Activated naive CD4-positive, alpha-beta T cell treated with anti-CD3 and anti-CD28 coated beads for 36 hours (primary cell): ENCODE results near the gene CDK5RAP3. TPM values are rescaled to one million over a fixed set of nuclear protein-coding genes. Genes with fewer than 3 reads are reported as not detected.

ENCODE experiments used
- CTCF ChIA-PET: fragments of 350-600 bp; sonication (Branson Sonifier 250); formaldehyde crosslinking; loops from one replicate; lab custom pipeline; 2021; ENCODE audit warnings: antibody characterized with exemption; lab: Charles Lee
- DNase-seq: peaks from one replicate; pipeline ENCODE4 v3.0.0-alpha.2; 2020
- H3K27ac Mint-ChIP-seq: one replicate; pipeline ENCODE4 v1.8.0; 2021; ENCODE audit warnings: mild to moderate bottlenecking, mixed read lengths
- H3K27me3 Mint-ChIP-seq: one replicate; pipeline ENCODE4 v1.8.0; 2021; ENCODE audit warnings: low read depth, mixed read lengths
- H3K36me3 Mint-ChIP-seq: one replicate; pipeline ENCODE4 v1.8.0; 2021; ENCODE audit warnings: low read depth, mixed read lengths
- H3K4me1 Mint-ChIP-seq: one replicate; pipeline ENCODE4 v1.8.0; 2021; ENCODE audit warnings: low read depth, mixed read lengths
- H3K4me3 Mint-ChIP-seq: one replicate; pipeline ENCODE4 v1.8.0; 2021; ENCODE audit warnings: mild to moderate bottlenecking, moderate library complexity, mixed read lengths
- H3K9me3 Mint-ChIP-seq: one replicate; pipeline ENCODE4 v1.8.0; 2021; ENCODE audit warnings: mixed read lengths
- intact Hi-C: fragments of 100-400 bp; cut with micrococcal nuclease; formaldehyde crosslinking; loops from one replicate; pipeline ENCODE4 v1.15.1; 2023
- total RNA-seq, 2 experiments: library from RNA; stranded (reverse); gene quantifications; one replicate each; pipeline ENCODE4 v1.2.3, GENCODE V29; 2021

CDK5RAP3 gene
- total RNA-seq, 2 experiments from 2014 or later: 174 to 175 TPM

- Mint-ChIP-seq H3K9me3 (peaks cover 3% of the 10 kb centered on the region), H3K4me3 (peak within 1 kb of the TSS; percentile 85), H3K36me3 (peaks cover 17% of the 10 kb centered on the region), H3K27ac (peak within 1 kb of the TSS; percentile 80), H3K27me3 (no peaks in the 10 kb centered on the region), H3K4me1 (peaks cover 63% of the 10 kb centered on the region)
- CTCF ChIA-PET: interaction anchor here (0.5 to 7.6 kb wide), 7 partner anchors 8 to 1773 kb away, joined by 3 to 69 read pairs (median 6); partner anchors contain the start of gene CDK5RAP3
- DNase-seq: peak; percentile 98
- intact Hi-C loops: loop anchor here (1.0 kb wide), 3 partner anchors 8 to 46 kb away; no protein-coding TSS in a partner anchor
Measured at GRCh38 chr17:47941246-47942095, 29.4 kb upstream of the CDK5RAP3 start, which contains the start of gene PNPO. Gene PNPO, plus strand, starts transcription at chr17:47941571. Its CDS starts 105 bp downstream, at chr17:47941676.

GRCh38 chr17:47942096-47942510 lies 28.8 kb upstream of the CDK5RAP3 start:
- Mint-ChIP-seq H3K4me3 (peak overlapping the region; percentile 85), H3K27me3 (no peaks in the 10 kb centered on the region), H3K27ac (peak overlapping the region; percentile 80), H3K4me1 (peaks cover 65% of the 10 kb centered on the region), H3K9me3 (peaks cover 3% of the 10 kb centered on the region), H3K36me3 (peaks cover 20% of the 10 kb centered on the region)
- intact Hi-C loops: no loop called here
- CTCF ChIA-PET: interaction anchor here (0.7 to 7.6 kb wide), 7 partner anchors 8 to 100 kb away, joined by 3 to 69 read pairs (median 6); partner anchors contain the start of genes CDK5RAP3 and PRR15L
- DNase-seq: peak; percentile 32

- Mint-ChIP-seq H3K36me3 (peaks cover 22% of the 10 kb centered on the region), H3K27me3 (no peaks in the 10 kb centered on the region), H3K9me3 (peaks cover 3% of the 10 kb centered on the region), H3K4me1 (peaks cover 67% of the 10 kb centered on the region), H3K27ac (peak overlapping the region; percentile 80), H3K4me3 (peak overlapping the region; percentile 85)
- CTCF ChIA-PET: interaction anchor here (0.7 to 7.6 kb wide), 8 partner anchors 7 to 101 kb away, joined by 3 to 69 read pairs (median 6); partner anchors contain the start of genes CDK5RAP3, PRR15L and SCRN2
- no peak for DNase-seq
- intact Hi-C loops: no loop called here
Measured at GRCh38 chr17:47942568-47942967, 28.3 kb upstream of the CDK5RAP3 start.

- Mint-ChIP-seq H3K4me1 (peaks cover 73% of the 10 kb centered on the region), H3K36me3 (peaks cover 29% of the 10 kb centered on the region), H3K27me3 (no peaks in the 10 kb centered on the region), H3K27ac (peak overlapping the region; percentile 60), H3K9me3 (peaks cover 3% of the 10 kb centered on the region), H3K4me3 (no peak overlapping the region)
- intact Hi-C loops: no loop called here
- DNase-seq: peak; percentile 41
- CTCF ChIA-PET: interaction anchor here (0.6 to 7.6 kb wide), 7 partner anchors 26 to 104 kb away, joined by 3 to 69 read pairs (median 5); partner anchors contain the start of genes CDK5RAP3 and SCRN2
Measured at GRCh38 chr17:47945080-47945479, 25.8 kb upstream of the CDK5RAP3 start.

- H3K4me1 Mint-ChIP-seq: peaks cover 69% of the 10 kb centered on the region
- no peak overlapping the region for H3K4me3 Mint-ChIP-seq
- no peaks in the 10 kb centered on the region for H3K27me3 Mint-ChIP-seq
- intact Hi-C loops: loop anchor here (2.0 kb wide), 2 partner anchors 65 to 103 kb away; no protein-coding TSS in a partner anchor
- H3K9me3 Mint-ChIP-seq: peaks cover 3% of the 10 kb centered on the region
- H3K36me3 Mint-ChIP-seq: peaks cover 29% of the 10 kb centered on the region
- no peak for DNase-seq
- CTCF ChIA-PET: interaction anchor here (0.6 to 7.6 kb wide), 20 partner anchors 7 to 228 kb away, joined by 3 to 69 read pairs (median 4); partner anchors contain the start of genes CDK5RAP3, PRR15L and SCRN2
- peak overlapping the region; percentile 60 for H3K27ac Mint-ChIP-seq
Measured at GRCh38 chr17:47945529-47946508, 25.1 kb upstream of the CDK5RAP3 start.

- H3K36me3 Mint-ChIP-seq: peaks cover 26% of the 10 kb centered on the region
- DNase-seq: no peak
- no peaks in the 10 kb centered on the region for H3K27me3 Mint-ChIP-seq
- no peak overlapping the region for H3K4me3 Mint-ChIP-seq
- H3K9me3 Mint-ChIP-seq: no peaks in the 10 kb centered on the region
- H3K27ac Mint-ChIP-seq: peak overlapping the region; percentile 65
- CTCF ChIA-PET: interaction anchor here (0.5 to 7.6 kb wide), 26 partner anchors 8 to 759 kb away, joined by 3 to 69 read pairs (median 4); partner anchors contain the start of genes CDK5RAP3, PRR15L and SCRN2
- intact Hi-C loops: loop anchor here (2.0 kb wide), 2 partner anchors 64 to 104 kb away; no protein-coding TSS in a partner anchor
- peaks cover 64% of the 10 kb centered on the region for H3K4me1 Mint-ChIP-seq
Measured at GRCh38 chr17:47946516-47946915, 24.4 kb upstream of the CDK5RAP3 start.

- Mint-ChIP-seq H3K9me3 (no peaks in the 10 kb centered on the region), H3K36me3 (peaks cover 26% of the 10 kb centered on the region), H3K27ac (peak overlapping the region; percentile 65), H3K4me3 (no peak overlapping the region), H3K27me3 (no peaks in the 10 kb centered on the region), H3K4me1 (peaks cover 62% of the 10 kb centered on the region)
- CTCF ChIA-PET: interaction anchor here (0.5 to 7.6 kb wide), 28 partner anchors 8 to 1522 kb away, joined by 3 to 69 read pairs (median 4); partner anchors contain the start of genes CDK5RAP3, PRR15L and SCRN2
- DNase-seq: peak; percentile 92
- intact Hi-C loops: loop anchor here (1.0 to 2.0 kb wide), 3 partner anchors 51 to 104 kb away; partner anchors contain the start of gene SP2
Measured at GRCh38 chr17:47946929-47947397, 23.9 kb upstream of the CDK5RAP3 start.

- Mint-ChIP-seq H3K9me3 (no peaks in the 10 kb centered on the region), H3K4me1 (peaks cover 46% of the 10 kb centered on the region), H3K27me3 (no peaks in the 10 kb centered on the region), H3K36me3 (peaks cover 22% of the 10 kb centered on the region), H3K27ac (peak overlapping the region; percentile 18), H3K4me3 (no peak overlapping the region)
- intact Hi-C loops: loop anchor here (1.0 kb wide), 3 partner anchors 7 to 70 kb away; partner anchors contain the start of gene PNPO
- CTCF ChIA-PET: interaction anchor here (0.7 to 5.0 kb wide), 17 partner anchors 8 to 127 kb away, joined by 3 to 57 read pairs (median 6); partner anchors contain the start of genes CDK5RAP3, PNPO, PRR15L and SCRN2
- no peak for DNase-seq
Measured at GRCh38 chr17:47948706-47949196, 22.2 kb upstream of the CDK5RAP3 start.

- Mint-ChIP-seq H3K27ac (peak overlapping the region; percentile 67), H3K9me3 (no peaks in the 10 kb centered on the region), H3K27me3 (no peaks in the 10 kb centered on the region), H3K36me3 (peaks cover 22% of the 10 kb centered on the region), H3K4me1 (peaks cover 41% of the 10 kb centered on the region), H3K4me3 (peak overlapping the region; percentile 49)
- CTCF ChIA-PET: interaction anchor here (0.7 to 5.0 kb wide), 24 partner anchors 8 to 127 kb away, joined by 3 to 57 read pairs (median 4); partner anchors contain the start of genes CDK5RAP3, PNPO, PRR15L and SCRN2
- intact Hi-C loops: loop anchor here (1.0 kb wide), 3 partner anchors 8 to 69 kb away; partner anchors contain the start of gene PNPO
- peak; percentile 88 for DNase-seq
Measured at GRCh38 chr17:47949197-47949759, 21.6 kb upstream of the CDK5RAP3 start.

GRCh38 chr17:47949946-47950345 lies 21.0 kb upstream of the CDK5RAP3 start:
- intact Hi-C loops: loop anchor here (1.0 kb wide), 3 partner anchors 9 to 68 kb away; partner anchors contain the start of gene PNPO
- DNase-seq: peak; percentile 21
- Mint-ChIP-seq H3K27ac (peak overlapping the region; percentile 67), H3K27me3 (no peaks in the 10 kb centered on the region), H3K36me3 (peaks cover 22% of the 10 kb centered on the region), H3K9me3 (no peaks in the 10 kb centered on the region), H3K4me3 (no peak overlapping the region), H3K4me1 (peaks cover 34% of the 10 kb centered on the region)
- CTCF ChIA-PET: interaction anchor here (0.6 to 5.0 kb wide), 29 partner anchors 7 to 126 kb away, joined by 3 to 57 read pairs (median 4); partner anchors contain the start of genes CDK5RAP3, LRRC46, MRPL10 and PNPO
